Panc1 (cell line): ENCODE measurements around the gene CXCL1. TPM values are rescaled to one million over a fixed set of nuclear protein-coding genes. Genes with fewer than 3 reads are reported as not detected.

ENCODE experiments used
- ATAC-seq: fragments of 200-7000 bp; cut with Tn5 transposase; 2 replicates; pipeline ENCODE4 v1.9.1; 2020; ENCODE audit warnings: mild to moderate bottlenecking, moderate library complexity
- BruUV-seq: library from RNA; stranded (reverse); fragments of 400-500 nt; replicated peaks from 2 replicates; lab custom pipeline; 2021; lab: Mats Ljungman, UMichigan
- CTCF ChIA-PET: fragments of 300-600 bp; sonication (Branson Sonifier 250); formaldehyde crosslinking; loops from one replicate; lab custom pipeline; 2022; ENCODE audit warnings: antibody characterized with exemption; lab: Charles Lee
- POLR2A ChIA-PET: fragments of 300-600 bp; sonication (Branson Sonifier 250); formaldehyde crosslinking; loops from one replicate; lab custom pipeline; 2022; ENCODE audit warnings: antibody characterized with exemption; lab: Charles Lee
- DNase-seq: peaks from one replicate; pipeline ENCODE4 v3.0.0-alpha.2; 2010; ENCODE audit warnings: low read depth, low spot score
- H3K27ac ChIP-seq: 2 replicates; pipeline ENCODE4 v1.5.1; 2011; ENCODE audit warnings: mild to moderate bottlenecking, low read length, inconsistent platforms
- H3K27me3 ChIP-seq: fragments of 200-500 bp; sonication (Bioruptor generic); 2 replicates; pipeline ENCODE4 v1.6.0; 2014; ENCODE audit warnings: low read length, inconsistent platforms; ENCODE audit not compliant: control insufficient read depth, insufficient read depth
- H3K36me3 ChIP-seq: fragments of 200-500 bp; sonication (Bioruptor generic); 2 replicates; pipeline ENCODE4 v1.5.1; 2014; ENCODE audit warnings: inconsistent platforms, mild to moderate bottlenecking, low read length, moderate library complexity; ENCODE audit not compliant: control insufficient read depth, insufficient read depth
- H3K4me1 ChIP-seq: 2 replicates; pipeline ENCODE4 v1.5.1; 2011; ENCODE audit warnings: inconsistent platforms, mild to moderate bottlenecking, low read length, moderate library complexity; ENCODE audit not compliant: control insufficient read depth, insufficient read depth
- H3K4me3 ChIP-seq, 2 experiments: 2 replicates each; pipeline ENCODE4 v1.5.1; 2011 to 2012; ENCODE audit warnings: low read depth in 2 of 2, low read length in 2 of 2, mild to moderate bottlenecking in 2 of 2, inconsistent platforms in 1 of 2, moderate library complexity in 1 of 2
- H3K9me3 ChIP-seq: fragments of 200-500 bp; sonication (Bioruptor generic); 2 replicates; pipeline ENCODE4 v1.5.1; 2014; ENCODE audit warnings: low read depth, mild to moderate bottlenecking, inconsistent platforms, low read length, moderate library complexity; ENCODE audit not compliant: control insufficient read depth, insufficient read depth
- POLR2AphosphoS5 ChIP-seq: IDR thresholded peaks from 2 replicates; pipeline ENCODE4 v1.6.1; 2012; ENCODE audit warnings: mild to moderate bottlenecking, low read depth, low read length, moderate library complexity
- SIN3A ChIP-seq: IDR thresholded peaks from 2 replicates; pipeline ENCODE4 v1.6.1; 2012; ENCODE audit warnings: low read depth, mild to moderate bottlenecking, low read length, moderate library complexity, borderline replicate concordance; ENCODE audit not compliant: insufficient read depth
- TCF7L2 ChIP-seq: IDR thresholded peaks from 2 replicates; pipeline ENCODE4 v1.6.1; 2011; ENCODE audit warnings: mild to moderate bottlenecking, low read depth, low read length, inconsistent platforms
- in situ Hi-C: cut with HindIII; loops from 2 replicates; pipeline ENCODE4 v1.10.0; 2016; ENCODE audit warnings: low sequenced_read_pairs, low pct_unique_long_range_greater_than_20kb
- intact Hi-C: fragments of 100-400 bp; cut with micrococcal nuclease; formaldehyde crosslinking; loops from one replicate; pipeline ENCODE4 v1.10.0; 2022; ENCODE audit not compliant: unreplicated experiment
- total RNA-seq: library from RNA; stranded (reverse); gene quantifications from one replicate; pipeline ENCODE4 v1.2.1, GENCODE V29; 2021; ENCODE audit not compliant: unreplicated experiment
- TF ChIP-seq, protein P1 (sequence below): fragments of 450-650 bp; IDR thresholded peaks from 2 replicates; pipeline ENCODE4 v1.5.1; 2017; ENCODE audit warnings: mild to moderate bottlenecking
- TF ChIP-seq, protein P2 (sequence below), 2 experiments: IDR thresholded peaks; 2 replicates each; pipeline ENCODE4 v1.6.1; 2011 to 2012; ENCODE audit warnings: low read depth in 2 of 2, control low read depth in 1 of 2, low read length in 1 of 2, mild to moderate bottlenecking in 1 of 2, moderate library complexity in 1 of 2; ENCODE audit not compliant: insufficient read depth in 1 of 2

The CXCL1 gene
- total RNA-seq, 1 experiment from 2014 or later, result 12.8 TPM

DNA sequence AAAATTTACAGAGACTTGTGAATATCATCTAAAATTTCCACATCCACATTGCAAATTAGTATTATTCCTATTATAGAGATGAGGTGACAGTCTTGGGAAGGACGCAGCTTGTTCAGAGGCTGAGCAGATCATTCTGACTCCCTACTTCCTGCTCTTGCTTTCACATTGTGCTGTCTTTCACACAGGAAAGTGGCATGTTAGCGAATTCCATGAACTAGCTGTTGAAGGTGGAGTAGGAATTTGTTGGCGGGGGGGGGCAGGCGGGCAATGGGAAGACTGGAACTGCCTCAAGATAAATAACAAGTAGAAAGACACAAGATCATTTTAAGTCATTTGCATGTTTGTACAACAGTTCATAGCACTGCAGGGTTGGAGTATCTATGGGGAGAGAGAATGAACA, 13.8 kb upstream of the CXCL1 start:
- TF ChIP-seq, protein P1, sequence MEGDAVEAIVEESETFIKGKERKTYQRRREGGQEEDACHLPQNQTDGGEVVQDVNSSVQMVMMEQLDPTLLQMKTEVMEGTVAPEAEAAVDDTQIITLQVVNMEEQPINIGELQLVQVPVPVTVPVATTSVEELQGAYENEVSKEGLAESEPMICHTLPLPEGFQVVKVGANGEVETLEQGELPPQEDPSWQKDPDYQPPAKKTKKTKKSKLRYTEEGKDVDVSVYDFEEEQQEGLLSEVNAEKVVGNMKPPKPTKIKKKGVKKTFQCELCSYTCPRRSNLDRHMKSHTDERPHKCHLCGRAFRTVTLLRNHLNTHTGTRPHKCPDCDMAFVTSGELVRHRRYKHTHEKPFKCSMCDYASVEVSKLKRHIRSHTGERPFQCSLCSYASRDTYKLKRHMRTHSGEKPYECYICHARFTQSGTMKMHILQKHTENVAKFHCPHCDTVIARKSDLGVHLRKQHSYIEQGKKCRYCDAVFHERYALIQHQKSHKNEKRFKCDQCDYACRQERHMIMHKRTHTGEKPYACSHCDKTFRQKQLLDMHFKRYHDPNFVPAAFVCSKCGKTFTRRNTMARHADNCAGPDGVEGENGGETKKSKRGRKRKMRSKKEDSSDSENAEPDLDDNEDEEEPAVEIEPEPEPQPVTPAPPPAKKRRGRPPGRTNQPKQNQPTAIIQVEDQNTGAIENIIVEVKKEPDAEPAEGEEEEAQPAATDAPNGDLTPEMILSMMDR, result no peak
- TF ChIP-seq, protein P2, sequence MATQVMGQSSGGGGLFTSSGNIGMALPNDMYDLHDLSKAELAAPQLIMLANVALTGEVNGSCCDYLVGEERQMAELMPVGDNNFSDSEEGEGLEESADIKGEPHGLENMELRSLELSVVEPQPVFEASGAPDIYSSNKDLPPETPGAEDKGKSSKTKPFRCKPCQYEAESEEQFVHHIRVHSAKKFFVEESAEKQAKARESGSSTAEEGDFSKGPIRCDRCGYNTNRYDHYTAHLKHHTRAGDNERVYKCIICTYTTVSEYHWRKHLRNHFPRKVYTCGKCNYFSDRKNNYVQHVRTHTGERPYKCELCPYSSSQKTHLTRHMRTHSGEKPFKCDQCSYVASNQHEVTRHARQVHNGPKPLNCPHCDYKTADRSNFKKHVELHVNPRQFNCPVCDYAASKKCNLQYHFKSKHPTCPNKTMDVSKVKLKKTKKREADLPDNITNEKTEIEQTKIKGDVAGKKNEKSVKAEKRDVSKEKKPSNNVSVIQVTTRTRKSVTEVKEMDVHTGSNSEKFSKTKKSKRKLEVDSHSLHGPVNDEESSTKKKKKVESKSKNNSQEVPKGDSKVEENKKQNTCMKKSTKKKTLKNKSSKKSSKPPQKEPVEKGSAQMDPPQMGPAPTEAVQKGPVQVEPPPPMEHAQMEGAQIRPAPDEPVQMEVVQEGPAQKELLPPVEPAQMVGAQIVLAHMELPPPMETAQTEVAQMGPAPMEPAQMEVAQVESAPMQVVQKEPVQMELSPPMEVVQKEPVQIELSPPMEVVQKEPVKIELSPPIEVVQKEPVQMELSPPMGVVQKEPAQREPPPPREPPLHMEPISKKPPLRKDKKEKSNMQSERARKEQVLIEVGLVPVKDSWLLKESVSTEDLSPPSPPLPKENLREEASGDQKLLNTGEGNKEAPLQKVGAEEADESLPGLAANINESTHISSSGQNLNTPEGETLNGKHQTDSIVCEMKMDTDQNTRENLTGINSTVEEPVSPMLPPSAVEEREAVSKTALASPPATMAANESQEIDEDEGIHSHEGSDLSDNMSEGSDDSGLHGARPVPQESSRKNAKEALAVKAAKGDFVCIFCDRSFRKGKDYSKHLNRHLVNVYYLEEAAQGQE (IDR thresholded peaks at IDR 0.05; ENCODE audit: insufficient read depth in 1 of 2, low read depth in 2 of 2, low read length in 1 of 2), result no peak
- no peak for TF ChIP-seq TCF7L2
- CTCF ChIA-PET, result no interaction called here
- Histone ChIP-seq H3K4me1 (no peaks in the 10 kb centered on the region), H3K36me3 (no peaks in the 10 kb centered on the region), H3K4me3 (no peak overlapping the region), H3K27me3 (no peaks in the 10 kb centered on the region), H3K9me3 (no peaks in the 10 kb centered on the region), H3K27ac (no peak overlapping the region)
- no TSS peak for BruUV-seq
- intact Hi-C loops (no loop called here), in situ Hi-C loops (no loop called here)
- no peak for ATAC-seq
- POLR2A ChIA-PET, result no interaction called here
- DNase-seq, result no peak

GRCh38 chr4:73856518-73856917, 12.7 kb upstream of the CXCL1 start:
- intact Hi-C loops (no loop called here), in situ Hi-C loops (no loop called here)
- no peaks in the 10 kb centered on the region for H3K27me3 ChIP-seq
- BruUV-seq, result no TSS peak
- DNase-seq (no peak), ATAC-seq (no peak)
- ChIA-PET POLR2A (interaction anchor here (0.7 kb wide), 1 partner anchor 8 kb away, joined by 10 read pairs; no protein-coding TSS in a partner anchor), CTCF (interaction anchor here (0.7 kb wide), 1 partner anchor 193 kb away, joined by 3 read pairs; no protein-coding TSS in a partner anchor)
- TF ChIP-seq TCF7L2, result no peak
- TF ChIP-seq, protein P2 (IDR thresholded peaks at IDR 0.05; ENCODE audit: insufficient read depth in 1 of 2, low read depth in 2 of 2, low read length in 1 of 2), result no peak
- TF ChIP-seq SIN3A, result no peak
- no peak for TF ChIP-seq POLR2AphosphoS5
- H3K36me3 ChIP-seq, result no peaks in the 10 kb centered on the region
- H3K4me1 ChIP-seq, result no peaks in the 10 kb centered on the region
- no peaks in the 10 kb centered on the region for H3K9me3 ChIP-seq
- no peak overlapping the region for H3K27ac ChIP-seq
- no peak overlapping the region for H3K4me3 ChIP-seq
